ENCODE data around the gene PLEKHA3. TPM values are rescaled to one million over a fixed set of nuclear protein-coding genes. Genes with fewer than 3 reads are reported as not detected.

The PLEKHA3 gene
- total and polyA plus RNA-seq, 9 of the 15 experiments (the other 6 are each of a cell fraction or from before 2014, with no cell fraction given): 2.3 to 23.4 (median 10.5) TPM

DNA sequence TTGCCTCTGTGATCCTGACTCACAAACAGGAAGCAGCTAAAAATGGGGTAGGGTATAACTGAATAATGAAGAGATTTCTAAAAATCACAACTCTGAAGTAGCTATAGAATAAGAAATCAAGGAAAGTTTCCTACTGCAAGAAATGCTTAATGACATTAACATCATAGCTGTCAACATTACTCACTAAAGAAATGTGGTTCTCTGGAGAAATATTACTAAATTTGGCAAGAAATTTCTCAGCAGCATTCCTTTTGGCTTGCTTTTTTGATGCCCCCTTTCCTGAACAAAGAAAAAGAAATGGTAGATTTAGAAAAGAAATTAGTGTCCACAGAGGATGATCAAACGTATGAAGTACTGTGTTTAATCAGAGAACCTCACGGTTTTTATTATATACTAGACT, 38.8 kb upstream of the PLEKHA3 start:
- intact Hi-C loops (cut with micrococcal nuclease) (no loop called here), in situ Hi-C loops (cut with MboI) (no loop called here)
- Histone ChIP-seq H3K79me2 (ENCODE audit: control insufficient read depth, insufficient read depth, low read length) (no peaks in the 10 kb centered on the region), H3K4me3 (no peak overlapping the region), H3K27me3 (ENCODE audit: control insufficient read depth in 2 of 2, insufficient read depth in 2 of 2, low read length in 2 of 2) (no peaks in the 10 kb centered on the region), H3K9me3 (replicated peaks; ENCODE audit: control insufficient read depth, insufficient read depth, low read depth, low read length) (no peaks in the 10 kb centered on the region), H3K9ac (ENCODE audit: insufficient read depth in 1 of 2, low read depth in 2 of 2, low read length in 2 of 2) (no peak overlapping the region), H3K27ac (ENCODE audit: extremely low read depth, low read depth, low read length) (no peak overlapping the region), H3K4me2 (ENCODE audit: insufficient read depth, low read length) (no peak overlapping the region), H3K36me3 (ENCODE audit: control insufficient read depth, insufficient read depth, low read length) (peaks cover 87% of the 10 kb centered on the region), H4K20me1 (replicated peaks; ENCODE audit: control insufficient read depth, insufficient read depth, low read length) (no peaks in the 10 kb centered on the region), H2AFZ (ENCODE audit: low read depth, low read length) (no peak overlapping the region), H3K4me1 (replicated peaks in 1 of 2; ENCODE audit: control insufficient read depth in 2 of 2, insufficient read depth in 2 of 2, low read length in 2 of 2) (no peaks in the 10 kb centered on the region; a peak in 1 of 5 replicates), H3K9me1 (ENCODE audit: control insufficient read depth, insufficient read depth, low read length) (no peaks in the 10 kb centered on the region)
- WGBS (ENCODE audit: insufficient coverage, low coverage, missing lambda C conversion rate): 84% methylated on average over 2 of the region's 2 CpGs
- ChIA-PET CTCF (ENCODE audit: low intra/inter-chr PET ratio) (no interaction called here), POLR2A (interaction anchor here (0.9 to 1.3 kb wide), 3 partner anchors 9 to 13 kb away, joined by 3 to 4 read pairs (median 4); partner anchors contain the start of genes PJVK and PRKRA)
- BruUV-seq (replicated peaks): no TSS peak
- ATAC-seq (no peak), FAIRE-seq (no peak), DNase-seq (ENCODE audit: extremely low read depth in 1 of 4, low spot score in 3 of 4) (no peak)
- TF ChIP-seq, protein P1, sequence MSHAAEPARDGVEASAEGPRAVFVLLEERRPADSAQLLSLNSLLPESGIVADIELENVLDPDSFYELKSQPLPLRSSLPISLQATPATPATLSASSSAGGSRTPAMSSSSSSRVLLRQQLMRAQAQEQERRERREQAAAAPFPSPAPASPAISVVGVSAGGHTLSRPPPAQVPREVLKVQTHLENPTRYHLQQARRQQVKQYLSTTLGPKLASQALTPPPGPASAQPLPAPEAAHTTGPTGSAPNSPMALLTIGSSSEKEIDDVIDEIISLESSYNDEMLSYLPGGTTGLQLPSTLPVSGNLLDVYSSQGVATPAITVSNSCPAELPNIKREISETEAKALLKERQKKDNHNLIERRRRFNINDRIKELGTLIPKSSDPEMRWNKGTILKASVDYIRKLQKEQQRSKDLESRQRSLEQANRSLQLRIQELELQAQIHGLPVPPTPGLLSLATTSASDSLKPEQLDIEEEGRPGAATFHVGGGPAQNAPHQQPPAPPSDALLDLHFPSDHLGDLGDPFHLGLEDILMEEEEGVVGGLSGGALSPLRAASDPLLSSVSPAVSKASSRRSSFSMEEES (CRISPR knock-in tag; IDR thresholded peaks at IDR 0.05): no peak
- TF ChIP-seq ZFP30 (CRISPR knock-in tag; IDR thresholded peaks at IDR 0.05; ENCODE audit: borderline replicate concordance): no peak
- TF ChIP-seq, protein P2, sequence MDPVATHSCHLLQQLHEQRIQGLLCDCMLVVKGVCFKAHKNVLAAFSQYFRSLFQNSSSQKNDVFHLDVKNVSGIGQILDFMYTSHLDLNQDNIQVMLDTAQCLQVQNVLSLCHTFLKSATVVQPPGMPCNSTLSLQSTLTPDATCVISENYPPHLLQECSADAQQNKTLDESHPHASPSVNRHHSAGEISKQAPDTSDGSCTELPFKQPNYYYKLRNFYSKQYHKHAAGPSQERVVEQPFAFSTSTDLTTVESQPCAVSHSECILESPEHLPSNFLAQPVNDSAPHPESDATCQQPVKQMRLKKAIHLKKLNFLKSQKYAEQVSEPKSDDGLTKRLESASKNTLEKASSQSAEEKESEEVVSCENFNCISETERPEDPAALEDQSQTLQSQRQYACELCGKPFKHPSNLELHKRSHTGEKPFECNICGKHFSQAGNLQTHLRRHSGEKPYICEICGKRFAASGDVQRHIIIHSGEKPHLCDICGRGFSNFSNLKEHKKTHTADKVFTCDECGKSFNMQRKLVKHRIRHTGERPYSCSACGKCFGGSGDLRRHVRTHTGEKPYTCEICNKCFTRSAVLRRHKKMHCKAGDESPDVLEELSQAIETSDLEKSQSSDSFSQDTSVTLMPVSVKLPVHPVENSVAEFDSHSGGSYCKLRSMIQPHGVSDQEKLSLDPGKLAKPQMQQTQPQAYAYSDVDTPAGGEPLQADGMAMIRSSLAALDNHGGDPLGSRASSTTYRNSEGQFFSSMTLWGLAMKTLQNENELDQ (CRISPR knock-in tag; IDR thresholded peaks at IDR 0.05; ENCODE audit: borderline replicate concordance): no peak
- no peak for TF ChIP-seq ZNF133 (CRISPR knock-in tag; IDR thresholded peaks at IDR 0.05)
- no peak for TF ChIP-seq RFX7 (CRISPR knock-in tag; IDR thresholded peaks at IDR 0.05)
